ENCODE results near the gene DOP1B. TPM values are rescaled to one million over a fixed set of nuclear protein-coding genes. Genes with fewer than 3 reads are reported as not detected.
A peak's percentile ranks its signal among the peaks of the same experiment; 100 is the strongest.

DOP1B gene
- total RNA-seq, 1 donor from 2014 or later = 13.5 TPM

GRCh38 chr21:36125512-36126207 is 31.0 kb upstream of the DOP1B start:
- intact Hi-C loops (cut with DNase I) = no loop called here
- Histone ChIP-seq H3K27me3 (no peaks in the 10 kb centered on the region), H3K4me3 (no peak overlapping the region), H3K27ac (peak overlapping the region; percentile 15), H3K4me1 (peaks cover 34% of the 10 kb centered on the region), H3K36me3 (no peaks in the 10 kb centered on the region), H3K9me3 (no peaks in the 10 kb centered on the region)
- DNase-seq (ENCODE audit: extremely low spot score in 2 of 2) = no peak
- TF ChIP-seq CTCF (IDR thresholded peaks at IDR 0.05) = peak; percentile 51 to 68 (median 68)
- TF ChIP-seq POLR2A (IDR thresholded peaks at IDR 0.05) = no peak

GRCh38 chr21:36126208-36126565 is 30.4 kb upstream of the DOP1B start:
- intact Hi-C loops (cut with DNase I) = no loop called here
- H3K36me3 ChIP-seq = no peaks in the 10 kb centered on the region
- no peak overlapping the region for H3K4me3 ChIP-seq
- H3K4me1 ChIP-seq = peaks cover 34% of the 10 kb centered on the region
- no peaks in the 10 kb centered on the region for H3K9me3 ChIP-seq
- no peak for TF ChIP-seq POLR2A (IDR thresholded peaks at IDR 0.05)
- no peak for TF ChIP-seq CTCF (IDR thresholded peaks at IDR 0.05)
- TF ChIP-seq POLR2AphosphoS5 (IDR thresholded peaks at IDR 0.05; ENCODE audit: insufficient read depth in 1 of 2, low read depth in 1 of 2) = no peak
- no peak for DNase-seq (ENCODE audit: extremely low spot score in 2 of 2)
- H3K27ac ChIP-seq = peak overlapping the region; percentile 42
- H3K27me3 ChIP-seq = no peaks in the 10 kb centered on the region

- TF ChIP-seq CTCF (IDR thresholded peaks at IDR 0.05) = no peak
- TF ChIP-seq POLR2A (IDR thresholded peaks at IDR 0.05) = no peak
- TF ChIP-seq POLR2AphosphoS5 (IDR thresholded peaks at IDR 0.05; ENCODE audit: insufficient read depth in 1 of 2, low read depth in 1 of 2) = no peak
- Histone ChIP-seq H3K36me3 (no peaks in the 10 kb centered on the region), H3K27me3 (no peaks in the 10 kb centered on the region), H3K9me3 (no peaks in the 10 kb centered on the region), H3K27ac (peak overlapping the region; percentile 42), H3K4me1 (peaks cover 34% of the 10 kb centered on the region), H3K4me3 (no peak overlapping the region)
- intact Hi-C loops (cut with DNase I) = no loop called here
- DNase-seq (ENCODE audit: extremely low spot score in 2 of 2) = no peak
Observed at GRCh38 chr21:36126621-36127110, 30.0 kb upstream of the DOP1B start.

GRCh38 chr21:36127250-36127904 is 29.2 kb upstream of the DOP1B start:
- no peaks in the 10 kb centered on the region for H3K27me3 ChIP-seq
- intact Hi-C loops (cut with DNase I) = no loop called here
- H3K36me3 ChIP-seq = no peaks in the 10 kb centered on the region
- peak overlapping the region; percentile 42 for H3K27ac ChIP-seq
- no peak overlapping the region for H3K4me3 ChIP-seq
- no peak for DNase-seq (ENCODE audit: extremely low spot score in 2 of 2)
- no peak for TF ChIP-seq CTCF (IDR thresholded peaks at IDR 0.05)
- TF ChIP-seq POLR2AphosphoS5 (IDR thresholded peaks at IDR 0.05; ENCODE audit: insufficient read depth in 1 of 2, low read depth in 1 of 2) = no peak
- no peak for TF ChIP-seq POLR2A (IDR thresholded peaks at IDR 0.05)
- H3K9me3 ChIP-seq = no peaks in the 10 kb centered on the region
- peaks cover 34% of the 10 kb centered on the region for H3K4me1 ChIP-seq

GRCh38 chr21:36127977-36128376 is 28.6 kb upstream of the DOP1B start:
- Histone ChIP-seq H3K4me1 (peaks cover 34% of the 10 kb centered on the region), H3K27ac (peak overlapping the region; percentile 27), H3K36me3 (no peaks in the 10 kb centered on the region), H3K4me3 (no peak overlapping the region), H3K27me3 (no peaks in the 10 kb centered on the region), H3K9me3 (no peaks in the 10 kb centered on the region)
- DNase-seq (ENCODE audit: extremely low spot score in 2 of 2) = no peak
- TF ChIP-seq CTCF (IDR thresholded peaks at IDR 0.05) (no peak), POLR2A (IDR thresholded peaks at IDR 0.05) (no peak), POLR2AphosphoS5 (IDR thresholded peaks at IDR 0.05; ENCODE audit: insufficient read depth in 1 of 2, low read depth in 1 of 2) (no peak)
- intact Hi-C loops (cut with DNase I) = no loop called here
